ENCODE data around the gene VCPKMT.
"Not testable (repeated sequence)": the region's sequence is repeated elsewhere in the genome, so short reads cannot be mapped to it uniquely, and the experiment has no call there.

The VCPKMT gene

DNA sequence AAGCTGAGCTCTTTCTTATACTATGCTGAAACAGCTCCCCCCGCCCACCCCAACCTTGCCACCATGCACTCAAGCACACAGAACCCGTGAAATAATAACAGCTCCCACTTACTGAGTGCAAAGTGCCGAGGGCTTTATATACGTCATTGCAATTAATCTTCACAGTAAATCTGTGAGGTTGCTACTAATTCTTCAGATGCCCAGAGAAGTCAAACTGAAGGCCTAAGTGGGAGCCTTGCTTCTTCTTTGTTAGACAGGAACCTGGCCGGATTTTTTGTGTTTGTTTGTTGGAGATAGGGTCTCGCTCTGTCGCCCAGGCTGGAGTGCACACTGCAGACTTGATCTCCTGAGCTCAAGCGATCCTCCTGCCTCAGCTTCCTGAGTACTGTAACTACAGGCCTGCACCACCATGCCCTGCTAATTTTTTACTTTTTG, 34.0 kb downstream of the VCPKMT start:
- Histone ChIP-seq H2BK15ac (replicated peaks; ENCODE audit: low read depth) (no peak overlapping the region), H3K36me3 (ENCODE audit: control insufficient read depth, insufficient read depth, low read length) (no peaks in the 10 kb centered on the region), H3K4me2 (ENCODE audit: low read length) (no peak overlapping the region), H2AK5ac (ENCODE audit: low read length) (no peak overlapping the region), H4K5ac (ENCODE audit: low read length) (no peak overlapping the region), H3K27ac (ENCODE audit: low read depth, low read length) (no peak overlapping the region), H3K9ac (ENCODE audit: low read length) (no peak overlapping the region), H3K4me3 (ENCODE audit: low read length) (no peak overlapping the region), H3K27me3 (ENCODE audit: insufficient read depth, low read length, poor library complexity) (no peaks in the 10 kb centered on the region), H3K4me1 (ENCODE audit: control insufficient read depth, low read depth, low read length) (no peaks in the 10 kb centered on the region), H3K23ac (ENCODE audit: low read length) (no peak overlapping the region), H2BK120ac (ENCODE audit: low read depth, low read length) (no peak overlapping the region), H3K79me1 (ENCODE audit: low read length) (no peaks in the 10 kb centered on the region), H2BK5ac (ENCODE audit: low read length) (no peak overlapping the region), H3K79me2 (ENCODE audit: control insufficient read depth, insufficient read depth, low read length) (no peaks in the 10 kb centered on the region), H3K4ac (ENCODE audit: low read depth, low read length) (no peak overlapping the region), H3K56ac (ENCODE audit: low read length) (no peak overlapping the region), H4K8ac (ENCODE audit: low read depth, low read length) (no peak overlapping the region), H3K18ac (ENCODE audit: low read length) (no peak overlapping the region)
- DNase-seq: no peak
- no CpG with 5 or more reads among the region's 8 CpGs for WGBS (ENCODE audit: extremely low coverage, insufficient coverage, low lambda C conversion rate)

DNA sequence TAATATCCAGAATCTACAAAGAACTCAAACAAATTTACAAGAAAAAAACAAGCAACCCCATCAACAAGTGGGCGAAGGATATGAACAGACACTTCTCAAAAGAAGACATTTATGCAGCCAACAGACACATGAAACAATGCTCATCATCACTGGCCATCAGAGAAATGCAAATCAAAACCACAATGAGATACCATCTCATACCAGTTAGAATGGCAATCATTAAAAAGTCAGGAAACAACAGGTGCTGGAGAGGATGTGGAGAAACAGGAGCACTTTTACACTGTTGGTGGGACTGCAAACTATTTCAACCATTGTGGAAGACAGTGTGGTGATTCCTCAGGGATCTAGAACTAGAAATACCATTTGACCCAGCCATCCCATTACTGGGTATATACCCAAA, 37.3 kb downstream of the VCPKMT start:
- not testable (repeated sequence) for H2AK5ac ChIP-seq (ENCODE audit: low read length); DNase-seq; H3K18ac ChIP-seq (ENCODE audit: low read length); H3K4me1 ChIP-seq (ENCODE audit: control insufficient read depth, low read depth, low read length); H3K27me3 ChIP-seq (ENCODE audit: insufficient read depth, low read length, poor library complexity); H3K23ac ChIP-seq (ENCODE audit: low read length); H2BK5ac ChIP-seq (ENCODE audit: low read length); H3K27ac ChIP-seq (ENCODE audit: low read depth, low read length); H3K4me3 ChIP-seq (ENCODE audit: low read length); H3K79me2 ChIP-seq (ENCODE audit: control insufficient read depth, insufficient read depth, low read length); H3K56ac ChIP-seq (ENCODE audit: low read length); H3K36me3 ChIP-seq (ENCODE audit: control insufficient read depth, insufficient read depth, low read length); H4K8ac ChIP-seq (ENCODE audit: low read depth, low read length); H3K79me1 ChIP-seq (ENCODE audit: low read length); H4K5ac ChIP-seq (ENCODE audit: low read length); H2BK15ac ChIP-seq (replicated peaks; ENCODE audit: low read depth); H3K4ac ChIP-seq (ENCODE audit: low read depth, low read length); H3K9ac ChIP-seq (ENCODE audit: low read length); H3K4me2 ChIP-seq (ENCODE audit: low read length); H2BK120ac ChIP-seq (ENCODE audit: low read depth, low read length)
- WGBS (ENCODE audit: extremely low coverage, insufficient coverage, low lambda C conversion rate): no CpG with 5 or more reads among the region's 1 CpG

DNA sequence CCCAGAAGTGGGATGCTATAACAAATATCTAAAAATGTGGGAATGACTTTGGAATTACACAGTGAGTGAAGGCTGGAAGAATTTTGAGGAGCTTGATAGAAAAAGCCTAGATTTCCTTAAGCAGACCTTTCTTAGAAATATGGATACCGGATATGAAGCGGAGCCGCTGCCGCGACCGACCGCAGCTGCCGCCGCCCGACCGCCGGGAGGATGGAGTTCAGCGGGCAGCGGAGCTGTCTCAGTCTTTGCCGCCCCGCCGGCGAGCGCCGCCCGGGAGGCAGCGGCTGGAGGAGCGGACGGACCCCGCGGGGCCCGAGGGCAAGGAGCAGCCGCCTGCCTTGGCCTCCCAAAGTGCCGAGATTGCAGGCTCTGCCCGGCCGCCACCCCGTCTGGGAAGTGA, 42.7 kb downstream of the VCPKMT start:
- not testable (repeated sequence) for H4K5ac ChIP-seq (ENCODE audit: low read length); H3K4me1 ChIP-seq (ENCODE audit: control insufficient read depth, low read depth, low read length); H3K4me3 ChIP-seq (ENCODE audit: low read length); H3K36me3 ChIP-seq (ENCODE audit: control insufficient read depth, insufficient read depth, low read length); H3K4ac ChIP-seq (ENCODE audit: low read depth, low read length); DNase-seq; H2AK5ac ChIP-seq (ENCODE audit: low read length); H3K4me2 ChIP-seq (ENCODE audit: low read length); H3K79me2 ChIP-seq (ENCODE audit: control insufficient read depth, insufficient read depth, low read length); H3K27me3 ChIP-seq (ENCODE audit: insufficient read depth, low read length, poor library complexity); H4K8ac ChIP-seq (ENCODE audit: low read depth, low read length); H3K23ac ChIP-seq (ENCODE audit: low read length); H3K18ac ChIP-seq (ENCODE audit: low read length); H3K27ac ChIP-seq (ENCODE audit: low read depth, low read length); H2BK5ac ChIP-seq (ENCODE audit: low read length); H2BK15ac ChIP-seq (replicated peaks; ENCODE audit: low read depth); H3K79me1 ChIP-seq (ENCODE audit: low read length); H3K9ac ChIP-seq (ENCODE audit: low read length); H2BK120ac ChIP-seq (ENCODE audit: low read depth, low read length); H3K56ac ChIP-seq (ENCODE audit: low read length)
- no CpG with 5 or more reads among the region's 32 CpGs for WGBS (ENCODE audit: extremely low coverage, insufficient coverage, low lambda C conversion rate)

DNA sequence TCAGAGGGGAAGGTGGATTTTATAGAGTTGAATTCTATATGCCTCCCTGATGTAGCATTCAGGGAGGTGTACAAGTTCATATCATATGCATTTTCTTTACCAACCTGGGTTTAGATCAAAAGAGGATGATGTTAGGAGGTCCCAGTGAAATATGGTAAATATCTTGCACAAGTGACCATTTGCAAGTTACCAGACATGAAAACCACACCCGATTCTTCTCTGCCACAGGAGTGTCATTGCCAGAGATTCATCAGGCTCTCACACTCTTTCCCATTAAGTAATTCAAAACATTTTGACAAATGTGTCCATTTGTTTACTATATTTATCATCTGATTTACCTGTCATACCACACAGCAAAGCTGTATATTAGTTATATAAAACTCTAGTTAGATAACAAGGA, 44.0 kb downstream of the VCPKMT start:
- no peak overlapping the region for H3K56ac ChIP-seq (ENCODE audit: low read length)
- no peak overlapping the region for H3K4ac ChIP-seq (ENCODE audit: low read depth, low read length)
- no peak overlapping the region for H3K9ac ChIP-seq (ENCODE audit: low read length)
- no peak overlapping the region for H4K8ac ChIP-seq (ENCODE audit: low read depth, low read length)
- no peak overlapping the region for H3K4me3 ChIP-seq (ENCODE audit: low read length)
- H3K4me1 ChIP-seq (ENCODE audit: control insufficient read depth, low read depth, low read length): no peaks in the 10 kb centered on the region
- no peak overlapping the region for H2BK5ac ChIP-seq (ENCODE audit: low read length)
- no CpG with 5 or more reads among the region's 1 CpG for WGBS (ENCODE audit: extremely low coverage, insufficient coverage, low lambda C conversion rate)
- H3K79me2 ChIP-seq (ENCODE audit: control insufficient read depth, insufficient read depth, low read length): no peaks in the 10 kb centered on the region
- H3K4me2 ChIP-seq (ENCODE audit: low read length): no peak overlapping the region
- no peaks in the 10 kb centered on the region for H3K27me3 ChIP-seq (ENCODE audit: insufficient read depth, low read length, poor library complexity)
- no peaks in the 10 kb centered on the region for H3K36me3 ChIP-seq (ENCODE audit: control insufficient read depth, insufficient read depth, low read length)
- no peak for DNase-seq
- H3K18ac ChIP-seq (ENCODE audit: low read length): no peak overlapping the region
- H2BK15ac ChIP-seq (replicated peaks; ENCODE audit: low read depth): no peak overlapping the region
- no peak overlapping the region for H2BK120ac ChIP-seq (ENCODE audit: low read depth, low read length)
- H3K27ac ChIP-seq (ENCODE audit: low read depth, low read length): no peak overlapping the region
- H2AK5ac ChIP-seq (ENCODE audit: low read length): no peak overlapping the region
- no peak overlapping the region for H4K5ac ChIP-seq (ENCODE audit: low read length)
- H3K23ac ChIP-seq (ENCODE audit: low read length): no peak overlapping the region
- H3K79me1 ChIP-seq (ENCODE audit: low read length): no peaks in the 10 kb centered on the region

DNA sequence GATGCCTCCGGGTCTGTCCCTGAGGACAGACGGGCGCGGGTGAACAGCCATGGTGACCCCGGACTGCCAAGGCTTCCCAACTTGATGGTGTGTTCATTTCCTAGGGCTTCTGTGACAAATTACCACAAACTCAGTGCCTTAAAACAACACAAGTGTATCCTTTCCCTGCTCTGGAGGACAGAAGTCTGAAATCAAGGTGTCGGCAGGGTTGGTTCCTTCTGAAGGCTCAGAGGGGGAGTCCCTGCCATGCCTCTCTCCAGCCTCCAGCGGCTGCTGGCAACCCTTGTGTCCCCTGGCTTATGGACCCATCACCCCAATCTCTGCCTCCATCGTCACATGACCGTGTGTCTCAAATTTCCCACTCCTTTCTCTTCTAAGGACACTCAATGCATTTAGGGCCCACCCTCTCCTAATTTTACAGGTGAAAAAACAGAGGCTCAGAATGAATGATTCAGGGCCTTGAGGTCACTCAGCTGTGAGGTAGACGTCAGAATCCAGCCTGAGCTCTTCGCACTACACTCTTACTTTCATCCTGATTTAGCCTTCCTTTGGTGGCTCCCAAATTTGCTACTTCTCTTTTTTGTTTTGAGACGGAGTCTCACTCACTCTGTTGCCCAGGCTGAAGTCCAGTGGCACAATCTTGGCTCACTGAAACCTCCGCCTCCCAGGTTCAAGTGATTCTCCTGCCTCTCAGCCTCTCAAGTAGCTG, 45.4 kb downstream of the VCPKMT start:
- no CpG with 5 or more reads among the region's 13 CpGs for WGBS (ENCODE audit: extremely low coverage, insufficient coverage, low lambda C conversion rate)
- H3K4ac ChIP-seq (ENCODE audit: low read depth, low read length): no peak overlapping the region
- H3K27ac ChIP-seq (ENCODE audit: low read depth, low read length): no peak overlapping the region
- H3K79me1 ChIP-seq (ENCODE audit: low read length): no peaks in the 10 kb centered on the region
- no peak overlapping the region for H4K8ac ChIP-seq (ENCODE audit: low read depth, low read length)
- H4K5ac ChIP-seq (ENCODE audit: low read length): no peak overlapping the region
- H3K23ac ChIP-seq (ENCODE audit: low read length): no peak overlapping the region
- no peaks in the 10 kb centered on the region for H3K4me1 ChIP-seq (ENCODE audit: control insufficient read depth, low read depth, low read length)
- H2BK120ac ChIP-seq (ENCODE audit: low read depth, low read length): no peak overlapping the region
- no peak overlapping the region for H2AK5ac ChIP-seq (ENCODE audit: low read length)
- no peak overlapping the region for H3K56ac ChIP-seq (ENCODE audit: low read length)
- no peak overlapping the region for H3K9ac ChIP-seq (ENCODE audit: low read length)
- DNase-seq: no peak
- no peak overlapping the region for H2BK5ac ChIP-seq (ENCODE audit: low read length)
- H3K79me2 ChIP-seq (ENCODE audit: control insufficient read depth, insufficient read depth, low read length): no peaks in the 10 kb centered on the region
- no peak overlapping the region for H3K18ac ChIP-seq (ENCODE audit: low read length)
- no peak overlapping the region for H2BK15ac ChIP-seq (replicated peaks; ENCODE audit: low read depth)
- H3K27me3 ChIP-seq (ENCODE audit: insufficient read depth, low read length, poor library complexity): no peaks in the 10 kb centered on the region
- H3K4me3 ChIP-seq (ENCODE audit: low read length): no peak overlapping the region
- H3K36me3 ChIP-seq (ENCODE audit: control insufficient read depth, insufficient read depth, low read length): no peaks in the 10 kb centered on the region
- H3K4me2 ChIP-seq (ENCODE audit: low read length): no peak overlapping the region

DNA sequence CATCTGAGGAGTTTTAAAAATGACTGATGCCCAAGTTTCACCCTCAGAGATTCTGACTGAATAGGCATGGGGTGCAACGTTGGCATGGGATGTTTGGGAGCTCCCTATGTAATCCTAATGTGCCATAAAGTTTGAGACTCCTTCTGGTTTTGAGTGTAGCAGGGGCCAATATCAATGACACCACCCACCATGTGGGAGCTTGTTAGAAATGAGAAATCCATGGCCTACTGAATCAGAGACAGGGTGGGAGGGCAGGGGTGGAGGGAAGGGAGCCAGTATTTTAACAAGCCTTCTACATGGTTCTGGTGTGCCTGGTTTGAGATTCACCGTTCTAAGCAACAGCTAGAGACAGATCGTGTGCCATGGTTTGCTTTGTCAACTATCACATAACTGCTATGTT, 46.1 kb downstream of the VCPKMT start:
- H3K9ac ChIP-seq (ENCODE audit: low read length): no peak overlapping the region
- no peak overlapping the region for H2BK5ac ChIP-seq (ENCODE audit: low read length)
- no peaks in the 10 kb centered on the region for H3K36me3 ChIP-seq (ENCODE audit: control insufficient read depth, insufficient read depth, low read length)
- no peak overlapping the region for H4K5ac ChIP-seq (ENCODE audit: low read length)
- no peak overlapping the region for H3K27ac ChIP-seq (ENCODE audit: low read depth, low read length)
- no peak overlapping the region for H2AK5ac ChIP-seq (ENCODE audit: low read length)
- no peak overlapping the region for H2BK15ac ChIP-seq (replicated peaks; ENCODE audit: low read depth)
- H3K23ac ChIP-seq (ENCODE audit: low read length): no peak overlapping the region
- H3K56ac ChIP-seq (ENCODE audit: low read length): no peak overlapping the region
- no peaks in the 10 kb centered on the region for H3K4me1 ChIP-seq (ENCODE audit: control insufficient read depth, low read depth, low read length)
- no peak overlapping the region for H4K8ac ChIP-seq (ENCODE audit: low read depth, low read length)
- no peak overlapping the region for H3K4me2 ChIP-seq (ENCODE audit: low read length)
- no peak overlapping the region for H3K4ac ChIP-seq (ENCODE audit: low read depth, low read length)
- H3K4me3 ChIP-seq (ENCODE audit: low read length): no peak overlapping the region
- no peaks in the 10 kb centered on the region for H3K27me3 ChIP-seq (ENCODE audit: insufficient read depth, low read length, poor library complexity)
- DNase-seq: no peak
- no CpG with 5 or more reads among the region's 3 CpGs for WGBS (ENCODE audit: extremely low coverage, insufficient coverage, low lambda C conversion rate)
- no peak overlapping the region for H3K18ac ChIP-seq (ENCODE audit: low read length)
- H2BK120ac ChIP-seq (ENCODE audit: low read depth, low read length): no peak overlapping the region
- H3K79me2 ChIP-seq (ENCODE audit: control insufficient read depth, insufficient read depth, low read length): no peaks in the 10 kb centered on the region
- H3K79me1 ChIP-seq (ENCODE audit: low read length): no peaks in the 10 kb centered on the region

Measured in mesendoderm (in vitro differentiated cells).